ENCODE results near the gene PLPP4.

Gene PLPP4

GRCh38 chr10:120543291-120543690 lies 86.3 kb downstream of the PLPP4 start:
- H3K27me3 Mint-ChIP-seq, result no peaks in the 10 kb centered on the region
- DNase-seq, result no peak
- H3K9me3 Mint-ChIP-seq, result peaks cover 5% of the 10 kb centered on the region
- H3K27ac Mint-ChIP-seq, result no peak overlapping the region
- no peak for ATAC-seq
- H3K4me3 Mint-ChIP-seq, result no peak overlapping the region
- H3K4me1 Mint-ChIP-seq, result no peaks in the 10 kb centered on the region
- no peaks in the 10 kb centered on the region for H3K36me3 Mint-ChIP-seq (ENCODE audit: low read depth)

GRCh38 chr10:120548210-120548609 lies 91.2 kb downstream of the PLPP4 start:
- Mint-ChIP-seq H3K4me1 (no peaks in the 10 kb centered on the region), H3K9me3 (peaks cover 7% of the 10 kb centered on the region), H3K4me3 (no peak overlapping the region), H3K36me3 (ENCODE audit: low read depth) (no peaks in the 10 kb centered on the region), H3K27ac (no peak overlapping the region), H3K27me3 (no peaks in the 10 kb centered on the region)
- ATAC-seq, result no peak
- DNase-seq, result no peak

- Mint-ChIP-seq H3K36me3 (ENCODE audit: low read depth) (no peaks in the 10 kb centered on the region), H3K27me3 (no peaks in the 10 kb centered on the region), H3K4me1 (no peaks in the 10 kb centered on the region), H3K9me3 (peaks cover 18% of the 10 kb centered on the region), H3K4me3 (no peak overlapping the region), H3K27ac (no peak overlapping the region)
- ATAC-seq (no peak), DNase-seq (no peak)
Measured at GRCh38 chr10:120552262-120552661, 95.2 kb downstream of the PLPP4 start.

- DNase-seq (no peak), ATAC-seq (no peak)
- no peaks in the 10 kb centered on the region for H3K36me3 Mint-ChIP-seq (ENCODE audit: low read depth)
- no peak overlapping the region for H3K27ac Mint-ChIP-seq
- H3K27me3 Mint-ChIP-seq, result peaks cover 3% of the 10 kb centered on the region
- no peaks in the 10 kb centered on the region for H3K4me1 Mint-ChIP-seq
- peaks cover 10% of the 10 kb centered on the region for H3K9me3 Mint-ChIP-seq
- no peak overlapping the region for H3K4me3 Mint-ChIP-seq
Measured at GRCh38 chr10:120553911-120554310, 96.9 kb downstream of the PLPP4 start.

GRCh38 chr10:120555436-120555835 lies 98.4 kb downstream of the PLPP4 start:
- DNase-seq, result no peak
- Mint-ChIP-seq H3K9me3 (peaks cover 10% of the 10 kb centered on the region), H3K4me1 (no peaks in the 10 kb centered on the region), H3K27ac (no peak overlapping the region), H3K4me3 (no peak overlapping the region), H3K36me3 (ENCODE audit: low read depth) (no peaks in the 10 kb centered on the region), H3K27me3 (peaks cover 3% of the 10 kb centered on the region)
- ATAC-seq, result no peak

- Mint-ChIP-seq H3K27ac (no peak overlapping the region), H3K36me3 (ENCODE audit: low read depth) (no peaks in the 10 kb centered on the region), H3K4me1 (no peaks in the 10 kb centered on the region)
Measured at GRCh38 chr10:120555842-120556532, 99.0 kb downstream of the PLPP4 start.

GRCh38 chr10:120557311-120557710 lies 100.3 kb downstream of the PLPP4 start:
- DNase-seq, result no peak
- Mint-ChIP-seq H3K4me3 (no peak overlapping the region), H3K27me3 (peaks cover 3% of the 10 kb centered on the region), H3K9me3 (peaks cover 10% of the 10 kb centered on the region), H3K36me3 (ENCODE audit: low read depth) (no peaks in the 10 kb centered on the region), H3K4me1 (no peaks in the 10 kb centered on the region), H3K27ac (no peak overlapping the region)
- no peak for ATAC-seq

More at GRCh38 chr10:120555842-120556532, 99.0 kb downstream of the PLPP4 start:
- Mint-ChIP-seq H3K27me3 (peaks cover 3% of the 10 kb centered on the region), H3K9me3 (peaks cover 10% of the 10 kb centered on the region), H3K4me3 (no peak overlapping the region)
- ATAC-seq, result no peak
- DNase-seq, result no peak

- H3K9me3 Mint-ChIP-seq, result no peaks in the 10 kb centered on the region
- ATAC-seq (no peak), DNase-seq (no peak)
- H3K27ac Mint-ChIP-seq, result no peak overlapping the region
- no peak overlapping the region for H3K4me3 Mint-ChIP-seq
- H3K27me3 Mint-ChIP-seq, result peaks cover 3% of the 10 kb centered on the region
- no peaks in the 10 kb centered on the region for H3K36me3 Mint-ChIP-seq (ENCODE audit: low read depth)
- no peaks in the 10 kb centered on the region for H3K4me1 Mint-ChIP-seq
Measured at GRCh38 chr10:120559800-120560199, 102.8 kb downstream of the PLPP4 start.

GRCh38 chr10:120562956-120563355 lies 105.9 kb downstream of the PLPP4 start:
- ATAC-seq, result no peak
- no peak overlapping the region for H3K27ac Mint-ChIP-seq

GRCh38 chr10:120570418-120570817 lies 113.4 kb downstream of the PLPP4 start:
- Mint-ChIP-seq H3K27ac (no peak overlapping the region), H3K36me3 (ENCODE audit: low read depth) (no peaks in the 10 kb centered on the region), H3K4me3 (no peak overlapping the region), H3K27me3 (no peaks in the 10 kb centered on the region), H3K9me3 (no peaks in the 10 kb centered on the region), H3K4me1 (no peaks in the 10 kb centered on the region)
- DNase-seq (no peak), ATAC-seq (no peak)

More at GRCh38 chr10:120562956-120563355, 105.9 kb downstream of the PLPP4 start:
- Mint-ChIP-seq H3K27me3 (peaks cover 2% of the 10 kb centered on the region), H3K4me3 (no peak overlapping the region), H3K4me1 (no peaks in the 10 kb centered on the region), H3K36me3 (ENCODE audit: low read depth) (no peaks in the 10 kb centered on the region), H3K9me3 (no peaks in the 10 kb centered on the region)
- no peak for DNase-seq

- DNase-seq, result no peak
- no peaks in the 10 kb centered on the region for H3K36me3 Mint-ChIP-seq (ENCODE audit: low read depth)
- no peaks in the 10 kb centered on the region for H3K4me1 Mint-ChIP-seq
- no peak overlapping the region for H3K4me3 Mint-ChIP-seq
- H3K9me3 Mint-ChIP-seq, result no peaks in the 10 kb centered on the region
- H3K27me3 Mint-ChIP-seq, result no peaks in the 10 kb centered on the region
- ATAC-seq, result no peak
- no peak overlapping the region for H3K27ac Mint-ChIP-seq
Measured at GRCh38 chr10:120571266-120571665, 114.2 kb downstream of the PLPP4 start.

- no peak for ATAC-seq
- H3K36me3 Mint-ChIP-seq (ENCODE audit: low read depth), result no peaks in the 10 kb centered on the region
- no peaks in the 10 kb centered on the region for H3K27me3 Mint-ChIP-seq
- no peak overlapping the region for H3K27ac Mint-ChIP-seq
- H3K4me1 Mint-ChIP-seq, result no peaks in the 10 kb centered on the region
- H3K9me3 Mint-ChIP-seq, result no peaks in the 10 kb centered on the region
- H3K4me3 Mint-ChIP-seq, result no peak overlapping the region
- DNase-seq, result no peak
Measured at GRCh38 chr10:120572307-120572706, 115.3 kb downstream of the PLPP4 start.

GRCh38 chr10:120573355-120573754 lies 116.3 kb downstream of the PLPP4 start:
- H3K4me3 Mint-ChIP-seq, result no peak overlapping the region
- H3K36me3 Mint-ChIP-seq (ENCODE audit: low read depth), result no peaks in the 10 kb centered on the region
- no peaks in the 10 kb centered on the region for H3K9me3 Mint-ChIP-seq
- no peak for DNase-seq
- no peaks in the 10 kb centered on the region for H3K27me3 Mint-ChIP-seq
- H3K4me1 Mint-ChIP-seq, result no peaks in the 10 kb centered on the region
- ATAC-seq, result no peak
- H3K27ac Mint-ChIP-seq, result no peak overlapping the region

GRCh38 chr10:120574981-120575380 lies 118.0 kb downstream of the PLPP4 start:
- H3K27me3 Mint-ChIP-seq, result no peaks in the 10 kb centered on the region
- no peak overlapping the region for H3K27ac Mint-ChIP-seq
- H3K36me3 Mint-ChIP-seq (ENCODE audit: low read depth), result no peaks in the 10 kb centered on the region
- no peak overlapping the region for H3K4me3 Mint-ChIP-seq
- H3K9me3 Mint-ChIP-seq, result no peaks in the 10 kb centered on the region
- ATAC-seq, result no peak
- DNase-seq, result no peak
- no peaks in the 10 kb centered on the region for H3K4me1 Mint-ChIP-seq

GRCh38 chr10:120575411-120575810 lies 118.4 kb downstream of the PLPP4 start:
- Mint-ChIP-seq H3K9me3 (no peaks in the 10 kb centered on the region), H3K36me3 (ENCODE audit: low read depth) (no peaks in the 10 kb centered on the region), H3K27me3 (no peaks in the 10 kb centered on the region), H3K4me3 (no peak overlapping the region), H3K4me1 (no peaks in the 10 kb centered on the region), H3K27ac (no peak overlapping the region)
- ATAC-seq, result no peak
- DNase-seq, result no peak

GRCh38 chr10:120578134-120578533 lies 121.1 kb downstream of the PLPP4 start:
- no peaks in the 10 kb centered on the region for H3K9me3 Mint-ChIP-seq
- no peaks in the 10 kb centered on the region for H3K27me3 Mint-ChIP-seq
- no peak overlapping the region for H3K27ac Mint-ChIP-seq
- H3K36me3 Mint-ChIP-seq (ENCODE audit: low read depth), result no peaks in the 10 kb centered on the region
- DNase-seq (no peak), ATAC-seq (no peak)
- no peak overlapping the region for H3K4me3 Mint-ChIP-seq
- H3K4me1 Mint-ChIP-seq, result no peaks in the 10 kb centered on the region
